IMR-90 (cell line): Measurements from ENCODE around the gene CWC27. TPM values are rescaled to one million over a fixed set of nuclear protein-coding genes. Genes with fewer than 3 reads are reported as not detected.

Experiments
- ATAC-seq: fragments of 200-7000 bp; cut with Tn5 transposase; 2 replicates; pipeline ENCODE4 v1.9.1; 2020; ENCODE audit warnings: low read depth, mild to moderate bottlenecking, moderate library complexity
- BruUV-seq: library from RNA; stranded (reverse); fragments of 400-500 nt; replicated peaks from 2 replicates; lab custom pipeline; 2021; lab: Mats Ljungman, UMichigan
- CTCF ChIA-PET: fragments of 300-600 bp; formaldehyde crosslinking; extraction: SDS; loops from one replicate; lab custom pipeline; 2021; ENCODE audit warnings: antibody characterized with exemption; lab: Yijun Ruan, JAX
- POLR2A ChIA-PET: fragments of 300-600 bp; sonication (Branson Sonifier 250); formaldehyde crosslinking; loops from one replicate; lab custom pipeline; 2022; ENCODE audit warnings: antibody characterized with exemption; ENCODE audit not compliant: unreplicated experiment; lab: Charles Lee
- DNase-seq: peaks from one replicate; pipeline ENCODE4 v3.0.0; 2013
- H2AFZ ChIP-seq: replicated peaks from 2 replicates; pipeline ENCODE3; 2013; ENCODE audit warnings: low read length, mild to moderate bottlenecking; ENCODE audit not compliant: poor library complexity
- H2AK5ac ChIP-seq: 2 replicates; pipeline ENCODE4 v1.6.1; 2013; ENCODE audit warnings: low read depth, low read length, inconsistent platforms
- H2AK9ac ChIP-seq: replicated peaks from 2 replicates; pipeline ENCODE3; 2013; ENCODE audit warnings: mild to moderate bottlenecking, low read depth, low read length, moderate library complexity; ENCODE audit not compliant: poor library complexity
- H2BK120ac ChIP-seq: 2 replicates; pipeline ENCODE4 v1.6.1; 2013; ENCODE audit warnings: low read depth, low read length, inconsistent platforms
- H2BK15ac ChIP-seq: 3 replicates; pipeline ENCODE4 v1.6.1; 2013; ENCODE audit warnings: low read depth, low read length, inconsistent platforms
- H2BK20ac ChIP-seq: 2 replicates; pipeline ENCODE4 v1.6.1; 2013; ENCODE audit warnings: low read depth, mild to moderate bottlenecking, inconsistent platforms, low read length, moderate library complexity
- H2BK5ac ChIP-seq: 2 replicates; pipeline ENCODE4 v1.6.1; 2013; ENCODE audit warnings: mild to moderate bottlenecking, low read depth, low read length, inconsistent platforms; ENCODE audit not compliant: poor library complexity, severe bottlenecking
- H3K14ac ChIP-seq: replicated peaks from 2 replicates; pipeline ENCODE4 v1.6.1; 2013; ENCODE audit warnings: low read depth, low read length, inconsistent platforms
- H3K18ac ChIP-seq: 2 replicates; pipeline ENCODE4 v1.6.1; 2013; ENCODE audit warnings: low read depth, low read length, control low read depth
- H3K23ac ChIP-seq: 2 replicates; pipeline ENCODE4 v1.6.1; 2013; ENCODE audit warnings: low read depth, low read length, inconsistent platforms
- H3K27ac ChIP-seq: 2 replicates; pipeline ENCODE4 v1.5.1; 2013; ENCODE audit warnings: mild to moderate bottlenecking, control low read depth, low read length; ENCODE audit not compliant: insufficient read depth
- H3K27me3 ChIP-seq: 2 replicates; pipeline ENCODE4 v1.6.1; 2013; ENCODE audit warnings: low read length; ENCODE audit not compliant: control insufficient read depth, insufficient read depth
- H3K36me3 ChIP-seq: 2 replicates; pipeline ENCODE4 v1.6.1; 2013; ENCODE audit warnings: low read length, mixed read lengths; ENCODE audit not compliant: control insufficient read depth, insufficient read depth
- H3K4ac ChIP-seq: 2 replicates; pipeline ENCODE4 v1.6.1; 2013; ENCODE audit warnings: low read depth, low read length, inconsistent platforms
- H3K4me1 ChIP-seq: 2 replicates; pipeline ENCODE4 v1.6.1; 2013; ENCODE audit warnings: low read length, mixed read lengths; ENCODE audit not compliant: control insufficient read depth, insufficient read depth
- H3K4me2 ChIP-seq: 2 replicates; pipeline ENCODE4 v1.6.1; 2013; ENCODE audit warnings: low read depth, mild to moderate bottlenecking, control low read depth, low read length, moderate library complexity
- H3K4me3 ChIP-seq: 2 replicates; pipeline ENCODE4 v1.5.1; 2013; ENCODE audit warnings: low read depth, mild to moderate bottlenecking, control low read depth, low read length, moderate library complexity; ENCODE audit not compliant: insufficient read depth
- H3K56ac ChIP-seq: 2 replicates; pipeline ENCODE4 v1.6.1; 2013; ENCODE audit warnings: low read length, inconsistent platforms; ENCODE audit not compliant: insufficient read depth; ENCODE audit errors: extremely low read depth
- H3K79me1 ChIP-seq, 2 experiments: 2 replicates each; pipeline ENCODE4 v1.6.1; 2013; ENCODE audit warnings: low read length in 2 of 2, inconsistent platforms in 1 of 2, low read depth in 1 of 2
- H3K9ac ChIP-seq: 2 replicates; pipeline ENCODE4 v1.6.1; 2013; ENCODE audit warnings: low read depth, low read length, control low read depth
- H3K9me1 ChIP-seq: 2 replicates; pipeline ENCODE4 v1.6.1; 2013; ENCODE audit warnings: low read length, inconsistent platforms; ENCODE audit not compliant: insufficient read depth
- H3K9me3 ChIP-seq: 2 replicates; pipeline ENCODE4 v1.6.1; 2013; ENCODE audit warnings: low read length; ENCODE audit not compliant: control insufficient read depth, insufficient read depth
- H4K20me1 ChIP-seq: 2 replicates; pipeline ENCODE4 v1.6.1; 2013; ENCODE audit warnings: low read length, inconsistent platforms; ENCODE audit not compliant: insufficient read depth
- H4K5ac ChIP-seq: 2 replicates; pipeline ENCODE4 v1.6.1; 2013; ENCODE audit warnings: mild to moderate bottlenecking, low read depth, low read length, control low read depth
- H4K8ac ChIP-seq, 2 experiments: 2 replicates each; pipeline ENCODE4 v1.6.1; 2013; ENCODE audit warnings: low read depth in 2 of 2, low read length in 2 of 2, control low read depth in 1 of 2, inconsistent platforms in 1 of 2
- H4K91ac ChIP-seq: 2 replicates; pipeline ENCODE4 v1.6.1; 2013; ENCODE audit warnings: low read depth, low read length, inconsistent platforms; ENCODE audit not compliant: insufficient read depth
- BHLHE40 ChIP-seq: fragments of 150-350 bp; IDR thresholded peaks from 2 replicates; pipeline ENCODE4 v1.6.1; 2016; ENCODE audit warnings: mild to moderate bottlenecking, low read depth, low read length
- CEBPB ChIP-seq: IDR thresholded peaks from 2 replicates; pipeline ENCODE4 v1.6.1; 2012; ENCODE audit warnings: low read depth, low read length, improper control_type of control experiment
- CHD1 ChIP-seq: IDR thresholded peaks from 2 replicates; pipeline ENCODE4 v1.6.1; 2012; ENCODE audit warnings: low read depth, low read length, improper control_type of control experiment
- FOS ChIP-seq: fragments of 150-350 bp; IDR thresholded peaks from 2 replicates; pipeline ENCODE4 v1.6.1; 2016; ENCODE audit warnings: low read depth, low read length
- MAFK ChIP-seq: IDR thresholded peaks from 2 replicates; pipeline ENCODE4 v1.6.1; 2012; ENCODE audit warnings: low read depth, low read length, improper control_type of control experiment
- MAZ ChIP-seq: IDR thresholded peaks from 2 replicates; pipeline ENCODE4 v1.6.1; 2012; ENCODE audit warnings: low read depth, mild to moderate bottlenecking, low read length, improper control_type of control experiment, moderate library complexity, borderline replicate concordance
- MXI1 ChIP-seq: IDR thresholded peaks from 2 replicates; pipeline ENCODE4 v1.6.1; 2012; ENCODE audit warnings: low read depth, mild to moderate bottlenecking, low read length, moderate library complexity, borderline replicate concordance
- NFE2L2 ChIP-seq: fragments of 150-350 bp; IDR thresholded peaks from 2 replicates; pipeline ENCODE4 v1.6.1; 2016; ENCODE audit warnings: low read depth, mild to moderate bottlenecking, low read length
- POLR2A ChIP-seq: IDR thresholded peaks from 2 replicates; pipeline ENCODE4 v1.6.1; 2012; ENCODE audit warnings: mild to moderate bottlenecking, low read depth, low read length
- RAD21 ChIP-seq: IDR thresholded peaks from 2 replicates; pipeline ENCODE4 v1.6.1; 2012; ENCODE audit warnings: low read length, improper control_type of control experiment
- RCOR1 ChIP-seq: IDR thresholded peaks from 2 replicates; pipeline ENCODE4 v1.6.1; 2012; ENCODE audit warnings: mild to moderate bottlenecking, low read length, improper control_type of control experiment; ENCODE audit not compliant: insufficient replicate concordance
- RFX5 ChIP-seq: IDR thresholded peaks from 2 replicates; pipeline ENCODE4 v1.8.0; 2012; ENCODE audit warnings: low read depth, mild to moderate bottlenecking, low read length, moderate library complexity
- SMC3 ChIP-seq: fragments of 150-350 bp; IDR thresholded peaks from 2 replicates; pipeline ENCODE4 v1.6.1; 2016; ENCODE audit warnings: low read depth, mild to moderate bottlenecking, antibody characterized with exemption, low read length, moderate library complexity
- WGBS, 2 experiments: methylation state at CpG; one replicate each; pipeline versions ENCODE4 v1.1.5 to v1.1.7; 2013; ENCODE audit warnings: missing lambda C conversion rate in 2 of 2; ENCODE audit not compliant: insufficient read length in 1 of 2; ENCODE audit errors: extremely low coverage in 2 of 2; 5-methylcytosine and 5-hydroxymethylcytosine counted together
- dilution Hi-C: fragments of 300-500 bp; cut with HindIII; formaldehyde crosslinking; loops from one replicate; pipeline ENCODE4 v1.14.3; 2018; ENCODE audit warnings: low sequenced_read_pairs; ENCODE audit not compliant: unreplicated experiment
- in situ Hi-C: fragments of 300-500 bp; cut with MboI; formaldehyde crosslinking; loops from 3 replicates; pipeline ENCODE4 v1.14.3; 2019; ENCODE audit warnings: low sequenced_read_pairs, inconsistent platforms, mixed read lengths
- intact Hi-C: fragments of 100-400 bp; cut with micrococcal nuclease; formaldehyde crosslinking; loops from 2 replicates; pipeline ENCODE4 v1.10.0; 2022
- polyA plus RNA-seq, 3 experiments: library from polyadenylated mRNA; depleted of rRNA; stranded (reverse); fragments of >200 nt; gene quantifications; 2 replicates each; pipeline ENCODE4 v1.2.3, GENCODE V29; 2012; ENCODE audit warnings: low replicate concordance in 1 of 3
- total RNA-seq: library from RNA; depleted of rRNA; stranded (reverse); fragments of >200 nt; gene quantifications from 2 replicates; pipeline ENCODE4 v1.2.3, GENCODE V29; 2012
- TF ChIP-seq, protein P1 (sequence below): fragments of 150-350 bp; IDR thresholded peaks from 2 replicates; pipeline ENCODE4 v1.6.1; 2017; ENCODE audit warnings: mild to moderate bottlenecking, antibody characterized with exemption, low read length, low read depth
- TF ChIP-seq, protein P2 (sequence below): conservative IDR thresholded peaks from 2 replicates; pipeline ENCODE4 v1.5.1; 2012; ENCODE audit warnings: mild to moderate bottlenecking, low read depth, low read length, improper control_type of control experiment
- TF ChIP-seq, protein P3 (sequence below): fragments of 150-350 bp; IDR thresholded peaks from 2 replicates; pipeline ENCODE4 v1.6.1; 2016; ENCODE audit warnings: low read depth, mild to moderate bottlenecking, low read length, moderate library complexity, borderline replicate concordance

CWC27 gene
- total and polyA plus RNA-seq, 2 of the 4 experiments (the other 2 are of a cell fraction), result 13.3 to 17.1 TPM

DNA sequence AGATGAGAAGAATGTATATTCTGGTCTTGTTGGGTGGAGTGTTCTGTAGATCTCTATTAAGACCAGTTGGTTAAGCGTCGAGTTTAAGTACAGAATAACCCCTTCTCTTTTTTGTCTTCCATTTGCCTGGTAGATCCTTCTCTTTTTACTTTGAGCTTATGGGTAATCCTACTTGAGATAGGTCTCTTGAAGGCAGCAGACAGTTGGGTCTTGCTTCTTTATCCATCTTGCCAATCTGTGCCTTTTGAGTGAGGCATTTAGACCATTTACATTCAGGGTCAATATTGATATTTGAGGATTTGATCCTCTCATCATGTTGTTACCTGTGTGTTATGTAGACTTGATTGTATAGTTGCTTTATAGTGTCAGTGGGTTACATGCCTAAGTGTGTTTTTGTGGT lies 152.7 kb downstream of the CWC27 start:
- no CpG with 5 or more reads among the region's 2 CpGs for whole genome bisulfite sequencing, 2 experiments
- Histone ChIP-seq H4K8ac (no peak overlapping the region), H3K27me3 (no peaks in the 10 kb centered on the region), H2BK5ac (no peak overlapping the region), H3K27ac (no peak overlapping the region), H3K4me3 (no peak overlapping the region), H3K14ac (no peak overlapping the region), H3K79me1 (no peaks in the 10 kb centered on the region; a peak in 1 of 4 replicates), H3K23ac (no peak overlapping the region), H3K9me1 (peaks cover 5% of the 10 kb centered on the region; the same call in 1 of the 2 replicates), H4K91ac (no peak overlapping the region), H3K36me3 (0 out of 2 replicates have a peak, but pooled peaks cover 1% of the 10 kb centered on the region), H3K9me3 (peaks cover 11% of the 10 kb centered on the region), H3K4me1 (peaks cover 5% of the 10 kb centered on the region), H4K5ac (no peak overlapping the region), H2BK15ac (no peak overlapping the region), H2BK120ac (no peak overlapping the region), H3K9ac (no peak overlapping the region), H4K20me1 (no peaks in the 10 kb centered on the region), H3K18ac (no peak overlapping the region), H2AK9ac (no peak overlapping the region), H3K56ac (no peak overlapping the region), H3K4ac (no peak overlapping the region), H2AK5ac (no peak overlapping the region), H2AFZ (no peak overlapping the region), H3K4me2 (no peak overlapping the region), H2BK20ac (no peak overlapping the region)
- ATAC-seq (no peak), DNase-seq (no peak)
- BruUV-seq, result no TSS peak
- intact Hi-C loops, result loop anchor here (10.0 kb wide), 1 partner anchor 47 kb away; no protein-coding TSS in a partner anchor
- in situ Hi-C loops, result no loop called here
- TF ChIP-seq MAFK, result no peak
- TF ChIP-seq, protein P1, sequence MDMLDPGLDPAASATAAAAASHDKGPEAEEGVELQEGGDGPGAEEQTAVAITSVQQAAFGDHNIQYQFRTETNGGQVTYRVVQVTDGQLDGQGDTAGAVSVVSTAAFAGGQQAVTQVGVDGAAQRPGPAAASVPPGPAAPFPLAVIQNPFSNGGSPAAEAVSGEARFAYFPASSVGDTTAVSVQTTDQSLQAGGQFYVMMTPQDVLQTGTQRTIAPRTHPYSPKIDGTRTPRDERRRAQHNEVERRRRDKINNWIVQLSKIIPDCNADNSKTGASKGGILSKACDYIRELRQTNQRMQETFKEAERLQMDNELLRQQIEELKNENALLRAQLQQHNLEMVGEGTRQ, result no peak
- TF ChIP-seq RCOR1, result no peak
- no peak for TF ChIP-seq FOS
- TF ChIP-seq, protein P2, sequence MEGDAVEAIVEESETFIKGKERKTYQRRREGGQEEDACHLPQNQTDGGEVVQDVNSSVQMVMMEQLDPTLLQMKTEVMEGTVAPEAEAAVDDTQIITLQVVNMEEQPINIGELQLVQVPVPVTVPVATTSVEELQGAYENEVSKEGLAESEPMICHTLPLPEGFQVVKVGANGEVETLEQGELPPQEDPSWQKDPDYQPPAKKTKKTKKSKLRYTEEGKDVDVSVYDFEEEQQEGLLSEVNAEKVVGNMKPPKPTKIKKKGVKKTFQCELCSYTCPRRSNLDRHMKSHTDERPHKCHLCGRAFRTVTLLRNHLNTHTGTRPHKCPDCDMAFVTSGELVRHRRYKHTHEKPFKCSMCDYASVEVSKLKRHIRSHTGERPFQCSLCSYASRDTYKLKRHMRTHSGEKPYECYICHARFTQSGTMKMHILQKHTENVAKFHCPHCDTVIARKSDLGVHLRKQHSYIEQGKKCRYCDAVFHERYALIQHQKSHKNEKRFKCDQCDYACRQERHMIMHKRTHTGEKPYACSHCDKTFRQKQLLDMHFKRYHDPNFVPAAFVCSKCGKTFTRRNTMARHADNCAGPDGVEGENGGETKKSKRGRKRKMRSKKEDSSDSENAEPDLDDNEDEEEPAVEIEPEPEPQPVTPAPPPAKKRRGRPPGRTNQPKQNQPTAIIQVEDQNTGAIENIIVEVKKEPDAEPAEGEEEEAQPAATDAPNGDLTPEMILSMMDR, result no peak
- no peak for TF ChIP-seq CHD1
- no peak for TF ChIP-seq RAD21
- TF ChIP-seq BHLHE40, result no peak
- TF ChIP-seq MXI1, result no peak
- TF ChIP-seq RFX5, result no peak
- TF ChIP-seq NFE2L2, result no peak
- TF ChIP-seq CEBPB, result no peak
- TF ChIP-seq POLR2A, result no peak
- TF ChIP-seq MAZ, result no peak
- no peak for TF ChIP-seq SMC3
- TF ChIP-seq, protein P3, sequence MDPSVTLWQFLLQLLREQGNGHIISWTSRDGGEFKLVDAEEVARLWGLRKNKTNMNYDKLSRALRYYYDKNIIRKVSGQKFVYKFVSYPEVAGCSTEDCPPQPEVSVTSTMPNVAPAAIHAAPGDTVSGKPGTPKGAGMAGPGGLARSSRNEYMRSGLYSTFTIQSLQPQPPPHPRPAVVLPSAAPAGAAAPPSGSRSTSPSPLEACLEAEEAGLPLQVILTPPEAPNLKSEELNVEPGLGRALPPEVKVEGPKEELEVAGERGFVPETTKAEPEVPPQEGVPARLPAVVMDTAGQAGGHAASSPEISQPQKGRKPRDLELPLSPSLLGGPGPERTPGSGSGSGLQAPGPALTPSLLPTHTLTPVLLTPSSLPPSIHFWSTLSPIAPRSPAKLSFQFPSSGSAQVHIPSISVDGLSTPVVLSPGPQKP, result no peak
- POLR2A ChIA-PET, result no interaction called here
- dilution Hi-C loops, result no loop called here
- CTCF ChIA-PET, result interaction anchor here (0.7 kb wide), 1 partner anchor 561 kb away, joined by 3 read pairs; no protein-coding TSS in a partner anchor
